ENCODE results near the gene TRPM3. TPM values are rescaled to one million over a fixed set of nuclear protein-coding genes. Genes with fewer than 3 reads are reported as not detected.

The TRPM3 gene
- total RNA-seq, 4 donors from 2014 or later: 0.11 to 1.3 (median 0.21) TPM

DNA sequence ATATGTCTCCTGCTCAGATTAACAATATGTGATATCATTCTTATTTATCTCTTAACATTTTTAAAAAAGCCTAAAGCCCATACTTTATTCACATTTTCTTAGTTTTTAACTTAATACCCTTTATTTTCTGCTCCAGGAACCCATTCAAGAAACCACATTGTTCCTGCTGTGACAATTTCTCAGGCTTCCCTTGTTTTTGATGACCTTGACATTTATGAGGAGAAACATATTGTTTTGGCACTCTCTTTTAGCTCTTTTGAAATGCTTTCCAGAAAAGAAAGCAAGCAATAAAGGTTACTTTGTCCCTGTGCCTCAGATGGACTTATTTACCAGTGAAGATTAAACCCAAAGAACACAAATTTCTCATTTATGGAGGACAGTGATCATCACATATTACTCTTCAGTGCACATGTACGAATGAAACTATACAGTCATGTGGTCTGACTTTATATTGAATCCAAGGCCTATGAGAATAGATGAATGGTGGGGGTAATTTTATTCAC is 445.5 kb downstream of the TRPM3 start:
- Histone ChIP-seq H3K27ac (no peak overlapping the region), H3K9me3 (no peaks in the 10 kb centered on the region), H3K36me3 (no peaks in the 10 kb centered on the region), H3K27me3 (no peaks in the 10 kb centered on the region), H3K4me3 (no peak overlapping the region), H3K4me1 (no peaks in the 10 kb centered on the region)
- no peak for DNase-seq (ENCODE audit: low spot score in 2 of 2)
- WGBS: 96% methylated on average over 1 of the region's 1 CpG
- TF ChIP-seq, protein P1, sequence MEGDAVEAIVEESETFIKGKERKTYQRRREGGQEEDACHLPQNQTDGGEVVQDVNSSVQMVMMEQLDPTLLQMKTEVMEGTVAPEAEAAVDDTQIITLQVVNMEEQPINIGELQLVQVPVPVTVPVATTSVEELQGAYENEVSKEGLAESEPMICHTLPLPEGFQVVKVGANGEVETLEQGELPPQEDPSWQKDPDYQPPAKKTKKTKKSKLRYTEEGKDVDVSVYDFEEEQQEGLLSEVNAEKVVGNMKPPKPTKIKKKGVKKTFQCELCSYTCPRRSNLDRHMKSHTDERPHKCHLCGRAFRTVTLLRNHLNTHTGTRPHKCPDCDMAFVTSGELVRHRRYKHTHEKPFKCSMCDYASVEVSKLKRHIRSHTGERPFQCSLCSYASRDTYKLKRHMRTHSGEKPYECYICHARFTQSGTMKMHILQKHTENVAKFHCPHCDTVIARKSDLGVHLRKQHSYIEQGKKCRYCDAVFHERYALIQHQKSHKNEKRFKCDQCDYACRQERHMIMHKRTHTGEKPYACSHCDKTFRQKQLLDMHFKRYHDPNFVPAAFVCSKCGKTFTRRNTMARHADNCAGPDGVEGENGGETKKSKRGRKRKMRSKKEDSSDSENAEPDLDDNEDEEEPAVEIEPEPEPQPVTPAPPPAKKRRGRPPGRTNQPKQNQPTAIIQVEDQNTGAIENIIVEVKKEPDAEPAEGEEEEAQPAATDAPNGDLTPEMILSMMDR (IDR thresholded peaks at IDR 0.05): no peak

DNA sequence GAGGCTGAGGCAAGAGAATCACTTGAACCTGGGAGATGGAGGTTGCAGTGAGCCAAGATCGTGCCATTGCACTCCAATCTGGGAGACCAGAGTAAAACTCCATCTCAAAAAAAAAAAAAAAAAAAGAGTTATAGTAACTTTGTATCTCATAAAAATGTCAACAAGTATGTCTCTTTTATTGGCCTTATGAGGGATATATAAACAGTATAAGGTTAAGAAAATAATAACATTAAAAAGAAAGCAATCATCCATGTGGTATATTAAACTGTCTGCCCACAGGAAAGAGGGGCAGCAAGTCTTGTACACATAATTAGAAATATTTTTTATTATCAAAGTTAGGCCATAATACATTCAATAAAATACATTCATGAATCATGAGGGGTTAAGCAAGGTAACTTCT is 447.6 kb downstream of the TRPM3 start:
- Histone ChIP-seq H3K27me3 (no peaks in the 10 kb centered on the region), H3K4me1 (peaks cover 3% of the 10 kb centered on the region), H3K36me3 (no peaks in the 10 kb centered on the region), H3K27ac (no peak overlapping the region), H3K9me3 (no peaks in the 10 kb centered on the region), H3K4me3 (no peak overlapping the region)
- TF ChIP-seq EP300 (IDR thresholded peaks at IDR 0.05) (no peak), POLR2AphosphoS5 (IDR thresholded peaks at IDR 0.05) (no peak), POLR2A (IDR thresholded peaks at IDR 0.05) (no peak)
- TF ChIP-seq, protein P1 (IDR thresholded peaks at IDR 0.05): no peak
- DNase-seq (ENCODE audit: low spot score in 2 of 2): no peak
- WGBS: 100% methylated on average over 1 of the region's 1 CpG

DNA sequence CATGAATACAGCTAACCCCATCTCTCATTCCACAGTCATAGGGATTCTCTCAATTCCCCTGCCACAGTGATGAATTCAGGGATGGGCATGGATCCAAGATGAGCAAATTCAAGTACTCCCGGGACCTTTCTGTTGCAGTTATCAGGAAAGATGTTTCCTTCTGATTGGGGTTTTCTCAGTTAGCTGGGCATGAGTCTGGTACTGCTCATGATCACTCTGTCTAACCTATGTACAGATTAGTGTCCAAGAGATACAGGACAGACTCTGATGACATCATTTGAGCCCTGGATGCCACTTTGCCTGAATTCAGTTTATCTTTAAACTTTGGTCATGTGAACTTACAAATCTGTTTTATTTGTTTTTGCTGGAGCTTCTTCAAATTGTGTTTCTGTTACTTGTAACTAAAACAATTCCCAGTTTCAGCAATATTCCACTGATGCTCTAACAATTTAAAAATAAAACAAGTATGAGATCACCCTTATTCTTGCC is 449.2 kb downstream of the TRPM3 start:
- 13% methylated on average over 1 of the region's 1 CpG for WGBS
- Histone ChIP-seq H3K27ac (no peak overlapping the region), H3K9me3 (no peaks in the 10 kb centered on the region), H3K4me1 (peaks cover 3% of the 10 kb centered on the region), H3K36me3 (no peaks in the 10 kb centered on the region), H3K27me3 (no peaks in the 10 kb centered on the region), H3K4me3 (no peak overlapping the region)
- DNase-seq (ENCODE audit: low spot score in 2 of 2): no peak
- TF ChIP-seq POLR2A (IDR thresholded peaks at IDR 0.05) (no peak), POLR2AphosphoS5 (IDR thresholded peaks at IDR 0.05) (no peak), EP300 (IDR thresholded peaks at IDR 0.05) (no peak)
- TF ChIP-seq, protein P1 (IDR thresholded peaks at IDR 0.05): no peak

DNA sequence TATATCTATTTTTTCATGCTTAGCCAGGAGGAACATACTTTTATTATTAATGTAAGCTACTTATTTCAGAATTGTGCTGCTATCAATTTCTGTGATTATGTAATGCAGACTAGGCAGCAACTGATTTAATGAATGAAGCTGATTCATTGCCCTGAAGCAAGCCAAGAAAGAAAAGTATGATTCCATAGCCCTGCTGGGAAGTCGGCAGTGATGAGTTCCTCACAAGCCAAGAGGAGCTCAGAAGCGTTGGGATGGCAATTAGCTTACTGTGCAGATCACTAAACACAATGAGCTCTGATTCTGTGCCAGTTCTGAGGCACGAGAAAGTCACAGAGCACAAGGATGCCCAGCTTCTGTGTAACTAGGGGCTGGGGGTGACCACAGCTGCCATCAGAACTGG is 452.7 kb downstream of the TRPM3 start:
- WGBS: 30% methylated on average over 3 of the region's 3 CpGs
- Histone ChIP-seq H3K36me3 (no peaks in the 10 kb centered on the region), H3K4me3 (no peak overlapping the region), H3K27ac (no peak overlapping the region), H3K9me3 (no peaks in the 10 kb centered on the region), H3K4me1 (peaks cover 3% of the 10 kb centered on the region), H3K27me3 (no peaks in the 10 kb centered on the region)
- no peak for TF ChIP-seq POLR2AphosphoS5 (IDR thresholded peaks at IDR 0.05)
- TF ChIP-seq, protein P1 (IDR thresholded peaks at IDR 0.05): no peak
- TF ChIP-seq POLR2A (IDR thresholded peaks at IDR 0.05): no peak
- no peak for TF ChIP-seq EP300 (IDR thresholded peaks at IDR 0.05)
- DNase-seq (ENCODE audit: low spot score in 2 of 2): no peak

DNA sequence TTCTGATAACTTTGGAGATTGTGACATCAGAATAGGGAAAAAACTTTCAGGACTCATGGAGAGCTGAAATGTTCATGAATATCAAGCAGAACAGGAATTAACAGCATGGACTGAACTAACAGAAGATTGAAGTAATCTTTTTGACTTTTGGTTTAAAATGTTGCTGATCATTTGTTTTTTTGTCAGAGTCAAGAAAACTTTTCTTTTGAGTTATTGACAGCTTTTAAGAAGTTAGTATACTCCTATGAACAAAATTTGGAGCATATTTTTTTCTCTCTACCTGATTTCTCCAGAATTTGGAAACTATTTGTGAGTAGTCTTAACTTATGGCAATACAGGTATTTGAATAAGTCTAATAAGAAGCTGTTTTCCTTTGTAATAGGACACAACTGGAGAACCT is 462.7 kb downstream of the TRPM3 start:
- TF ChIP-seq EP300 (IDR thresholded peaks at IDR 0.05): no peak
- Histone ChIP-seq H3K9me3 (no peaks in the 10 kb centered on the region), H3K4me1 (no peaks in the 10 kb centered on the region), H3K4me3 (no peak overlapping the region), H3K36me3 (no peaks in the 10 kb centered on the region), H3K27me3 (no peaks in the 10 kb centered on the region), H3K27ac (no peak overlapping the region)
- no peak for DNase-seq (ENCODE audit: low spot score in 2 of 2)

DNA sequence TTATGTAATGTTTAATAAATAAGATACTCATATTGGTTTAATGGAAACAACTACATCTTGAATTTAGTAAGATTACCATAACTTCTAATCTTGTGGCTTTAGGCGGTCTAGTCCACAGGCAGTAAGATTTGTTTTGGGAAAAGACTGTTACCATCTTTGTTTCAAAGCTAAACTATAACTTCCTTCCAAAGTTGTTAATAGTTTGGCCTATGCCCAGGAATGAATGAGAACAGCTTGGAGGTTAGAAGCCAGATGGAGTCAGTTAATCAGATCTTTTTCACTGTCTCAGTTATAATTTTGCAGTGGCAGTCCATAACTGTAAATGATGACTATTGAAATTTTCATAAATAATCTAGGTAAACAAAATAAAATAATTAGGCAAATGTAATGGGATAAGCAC is 465.1 kb downstream of the TRPM3 start:
- no peak for DNase-seq (ENCODE audit: low spot score in 2 of 2)
- H3K36me3 ChIP-seq: no peaks in the 10 kb centered on the region
- WGBS: 47% methylated on average over 1 of the region's 1 CpG
- no peak overlapping the region for H3K4me3 ChIP-seq
- H3K9me3 ChIP-seq: no peaks in the 10 kb centered on the region
- no peaks in the 10 kb centered on the region for H3K4me1 ChIP-seq
- H3K27me3 ChIP-seq: no peaks in the 10 kb centered on the region
- H3K27ac ChIP-seq: no peak overlapping the region
- TF ChIP-seq, protein P1 (IDR thresholded peaks at IDR 0.05): no peak
- TF ChIP-seq POLR2A (IDR thresholded peaks at IDR 0.05) (no peak), POLR2AphosphoS5 (IDR thresholded peaks at IDR 0.05) (no peak), EP300 (IDR thresholded peaks at IDR 0.05) (no peak)
